GM19328 (cell line): Measurements from ENCODE around the gene MMD.

ENCODE experiments used
- ATAC-seq: cut with Tn5 transposase; IDR thresholded peaks from one replicate; pipeline ENCODE4 v1.9.1; 2021; ENCODE audit warnings: mild to moderate bottlenecking, moderate library complexity; ENCODE audit not compliant: unreplicated experiment

Gene MMD

GRCh38 chr17:55354010-55354409 lies 67.6 kb downstream of the MMD start:
- no peak for ATAC-seq

- ATAC-seq, result no peak
Observed at GRCh38 chr17:55351226-55351625, 70.4 kb downstream of the MMD start.

GRCh38 chr17:55350825-55351205 lies 70.8 kb downstream of the MMD start:
- ATAC-seq, result no peak

GRCh38 chr17:55348749-55349354 lies 72.8 kb downstream of the MMD start:
- no peak for ATAC-seq

GRCh38 chr17:55347341-55347740 lies 74.3 kb downstream of the MMD start:
- ATAC-seq, result no peak

GRCh38 chr17:55346658-55347057 lies 75.0 kb downstream of the MMD start:
- no peak for ATAC-seq

- no peak for ATAC-seq
Observed at GRCh38 chr17:55345132-55345531, 76.5 kb downstream of the MMD start.

- ATAC-seq, result no peak
Observed at GRCh38 chr17:55344514-55344997, 77.1 kb downstream of the MMD start.

GRCh38 chr17:55343900-55344513 lies 77.6 kb downstream of the MMD start:
- no peak for ATAC-seq

GRCh38 chr17:55342800-55343585 lies 78.6 kb downstream of the MMD start:
- no peak for ATAC-seq
